KBM-7 (cell line): ENCODE data around the gene SLC37A1.
A peak's percentile ranks its signal among the peaks of the same experiment; 100 is the strongest.
"Not testable (repeated sequence)": the region's sequence is repeated elsewhere in the genome, so short reads cannot be mapped to it uniquely, and the experiment has no call there.

Experiments used
- DNase-seq: peaks from one replicate; pipeline ENCODE4 v3.0.0-alpha.2; 2015
- in situ Hi-C: fragments of 300-500 bp; cut with MboI; formaldehyde crosslinking; loops from 2 replicates; pipeline ENCODE4 v1.14.3; 2020; ENCODE audit warnings: low sequenced_read_pairs, low pct_unique_long_range_greater_than_20kb, mixed read lengths

The SLC37A1 gene

GRCh38 chr21:42513151-42513984 lies at the start of gene SLC37A1:
Gene SLC37A1 (plus strand): TSS chr21:42513852. CDS start chr21:42518455, 4,603 bp downstream.
- in situ Hi-C loops = no loop called here
- no peak for DNase-seq

DNA sequence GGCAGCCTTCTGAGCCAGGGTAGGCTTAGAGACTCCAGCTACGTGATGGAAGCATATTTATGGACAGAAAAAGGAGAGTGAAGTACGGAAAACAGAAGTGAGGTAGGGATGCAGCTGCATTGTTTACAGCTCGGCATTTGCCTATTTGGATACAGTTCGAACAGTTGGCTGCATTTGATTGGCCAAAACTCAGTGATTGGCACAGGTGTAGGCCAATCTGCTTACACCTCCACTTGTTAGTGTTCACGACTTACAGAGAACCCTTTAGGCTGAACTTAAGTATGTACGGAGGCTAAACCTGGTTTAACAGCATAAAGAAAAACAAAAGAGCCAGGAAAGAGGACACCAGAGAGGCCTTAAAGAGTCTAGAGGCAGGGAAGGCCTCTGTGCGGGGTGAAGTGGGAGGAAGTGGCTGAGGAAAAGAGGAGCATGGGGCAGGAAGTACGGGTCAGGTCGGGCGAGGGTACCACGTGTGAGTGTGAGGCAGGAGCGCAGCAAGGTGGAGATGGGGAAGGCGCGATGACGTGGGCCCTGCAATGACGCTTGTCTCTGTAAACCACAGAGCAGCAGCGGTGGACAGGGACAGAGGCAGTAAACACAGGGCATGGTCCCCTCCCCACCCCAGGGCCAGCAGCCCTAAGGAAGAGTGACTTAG lies 49.7 kb upstream of the SLC37A1 start:
- in situ Hi-C loops = no loop called here
- DNase-seq = peak; percentile 66

DNA sequence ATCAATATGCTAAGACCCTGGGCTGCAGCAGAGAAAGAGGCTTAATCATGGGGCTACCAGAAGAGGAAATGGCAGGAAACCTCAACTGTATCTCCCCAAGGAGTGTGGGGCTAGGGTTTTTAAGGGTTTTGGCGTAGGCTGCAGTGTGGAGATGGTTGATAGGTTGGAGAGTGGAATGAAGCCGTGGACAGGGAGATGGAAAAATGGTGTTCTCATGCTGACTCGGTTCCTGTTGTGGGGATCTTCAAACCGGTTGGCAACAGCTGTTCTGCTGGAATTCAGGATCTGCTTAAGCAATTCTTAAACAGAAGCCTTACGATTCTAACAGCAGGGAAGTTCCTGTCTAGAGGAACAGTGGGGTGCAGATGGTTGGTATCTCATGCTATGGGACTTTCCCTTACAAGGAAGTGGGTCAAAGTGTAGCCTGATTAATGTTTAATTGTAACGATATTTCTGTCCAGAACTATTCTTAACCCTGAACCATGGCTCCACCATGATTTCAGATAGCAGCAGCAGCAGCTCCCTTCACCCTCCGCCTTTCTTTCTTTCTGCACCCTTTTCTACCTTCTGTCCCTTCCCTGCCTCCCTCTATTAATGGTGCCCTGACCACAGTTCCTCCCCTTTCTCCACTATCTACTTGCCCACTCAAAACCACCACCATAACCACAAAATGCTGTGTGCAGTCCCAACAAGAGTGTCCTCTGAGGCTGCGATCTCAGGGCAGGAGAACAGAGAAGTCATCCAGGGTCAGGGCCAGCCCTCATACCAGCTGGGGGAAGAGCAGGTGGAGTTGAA lies 48.4 kb upstream of the SLC37A1 start:
- DNase-seq = peak; percentile 89
- in situ Hi-C loops = no loop called here

GRCh38 chr21:42465803-42466127 lies 47.9 kb upstream of the SLC37A1 start:
- in situ Hi-C loops = no loop called here
- DNase-seq = no peak

GRCh38 chr21:42466700-42467099 lies 47.0 kb upstream of the SLC37A1 start:
- DNase-seq = no peak
- in situ Hi-C loops = no loop called here

- DNase-seq = peak; percentile 83
- in situ Hi-C loops = no loop called here
These were observed 46.3 kb upstream of the SLC37A1 start for GRCh38 chr21:42467140-42467983.

DNA sequence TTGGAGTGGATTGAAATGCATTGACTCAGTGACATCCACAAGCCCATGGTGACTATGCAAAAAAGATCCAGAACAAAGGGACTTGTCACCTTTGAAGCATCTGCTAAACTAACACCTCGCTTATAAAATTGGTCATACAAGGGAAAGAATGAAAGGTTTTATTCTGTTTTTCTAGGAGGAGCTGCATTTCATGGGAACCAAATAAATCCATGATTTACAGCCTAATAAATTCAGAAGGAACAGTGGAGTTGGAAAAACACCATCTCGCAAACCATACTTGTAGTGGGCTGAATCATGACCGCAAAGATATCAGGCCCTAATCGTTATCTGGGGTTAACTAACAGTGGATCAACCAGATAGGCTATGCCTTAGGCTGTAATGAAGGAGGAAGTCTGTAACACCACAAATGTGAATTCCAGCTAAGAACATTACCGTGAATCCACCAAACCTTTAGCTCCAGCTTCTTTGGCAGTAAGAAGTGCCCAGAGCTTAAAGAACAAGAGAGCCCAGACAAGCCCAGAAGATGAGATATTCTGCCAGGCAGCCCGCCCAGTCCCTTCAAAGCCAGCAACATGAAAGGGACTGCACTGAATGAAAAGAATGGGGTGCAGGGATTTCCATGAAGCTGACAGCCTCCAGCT lies 45.0 kb upstream of the SLC37A1 start:
- no peak for DNase-seq

GRCh38 chr21:42469272-42469671 lies 44.4 kb upstream of the SLC37A1 start:
- no peak for DNase-seq
- in situ Hi-C loops = no loop called here

More for the DNA sequence above, 45.0 kb upstream of the SLC37A1 start:
- in situ Hi-C loops = no loop called here

DNA sequence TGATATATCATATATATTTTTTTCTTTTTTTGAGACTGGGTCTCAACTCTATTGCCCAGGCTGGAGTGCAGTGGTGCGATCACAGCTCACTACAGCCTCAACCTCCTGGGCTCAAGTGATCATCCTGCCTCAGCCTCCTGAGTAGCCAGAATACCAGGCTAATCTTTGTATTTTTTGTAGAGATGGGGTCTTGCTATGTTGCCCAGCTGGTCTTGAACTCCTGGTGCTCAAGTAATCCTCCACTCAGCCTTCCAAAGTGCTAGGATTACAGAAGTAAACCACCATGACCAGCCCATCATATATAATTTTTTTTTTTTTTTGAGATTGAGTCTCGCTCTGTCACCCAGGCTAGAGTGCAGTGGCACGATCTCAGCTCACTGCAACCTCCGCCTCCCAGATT lies 43.9 kb upstream of the SLC37A1 start:
- DNase-seq, in situ Hi-C loops: not testable (repeated sequence)

DNA sequence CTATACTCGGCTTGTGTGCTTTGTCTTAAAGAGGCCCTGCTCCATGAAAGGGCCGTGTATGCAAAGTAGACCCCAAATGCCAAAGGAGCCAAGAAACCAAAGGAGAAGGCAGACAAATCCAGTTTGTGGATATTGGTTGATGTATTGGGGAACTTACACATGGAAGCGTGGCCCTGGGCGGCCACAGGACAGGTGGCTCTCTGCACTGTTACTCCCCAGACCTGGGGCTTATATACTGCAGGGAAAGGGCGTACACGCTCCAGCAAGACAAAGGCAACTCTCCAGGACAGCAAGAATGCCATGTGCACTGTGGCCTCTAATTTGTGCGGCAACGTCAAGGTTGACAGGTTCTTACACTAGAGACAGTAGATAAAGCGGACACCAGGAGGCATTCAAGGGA lies 42.4 kb upstream of the SLC37A1 start:
- no peak for DNase-seq
- in situ Hi-C loops = no loop called here

- DNase-seq = no peak
- in situ Hi-C loops = no loop called here
These were observed 41.8 kb upstream of the SLC37A1 start for GRCh38 chr21:42471716-42472330.

GRCh38 chr21:42472521-42472920 lies 41.1 kb upstream of the SLC37A1 start:
- DNase-seq = no peak
- in situ Hi-C loops = no loop called here

DNA sequence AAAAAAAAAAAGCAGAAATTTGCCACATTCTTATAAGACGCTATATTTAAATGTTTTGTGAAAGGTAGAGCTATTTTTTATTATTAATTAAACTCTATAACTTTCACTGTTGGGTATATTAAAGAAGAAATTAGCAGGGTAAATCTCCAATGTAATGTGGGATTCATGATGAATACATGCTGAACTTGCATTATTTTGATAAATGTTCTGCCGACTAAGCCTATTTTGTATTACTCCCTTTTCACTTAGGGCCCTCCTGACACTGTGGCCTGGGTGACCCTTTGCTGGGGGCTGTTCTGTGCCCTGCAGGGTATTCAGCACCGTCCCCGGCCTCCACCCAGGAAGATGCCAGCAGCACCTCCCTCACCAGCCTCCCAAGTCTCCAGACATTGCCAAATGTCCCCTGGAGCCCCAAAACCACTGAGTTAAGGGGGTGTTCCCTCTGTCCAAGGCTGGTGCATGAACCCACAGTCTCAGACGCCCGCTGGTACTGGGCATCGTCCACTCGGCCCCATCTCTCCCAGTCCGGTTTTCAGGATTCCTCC lies 40.1 kb upstream of the SLC37A1 start:
- no peak for DNase-seq
- in situ Hi-C loops = no loop called here

- in situ Hi-C loops = no loop called here
- no peak for DNase-seq
These were observed 39.4 kb upstream of the SLC37A1 start for GRCh38 chr21:42474043-42474831.

DNA sequence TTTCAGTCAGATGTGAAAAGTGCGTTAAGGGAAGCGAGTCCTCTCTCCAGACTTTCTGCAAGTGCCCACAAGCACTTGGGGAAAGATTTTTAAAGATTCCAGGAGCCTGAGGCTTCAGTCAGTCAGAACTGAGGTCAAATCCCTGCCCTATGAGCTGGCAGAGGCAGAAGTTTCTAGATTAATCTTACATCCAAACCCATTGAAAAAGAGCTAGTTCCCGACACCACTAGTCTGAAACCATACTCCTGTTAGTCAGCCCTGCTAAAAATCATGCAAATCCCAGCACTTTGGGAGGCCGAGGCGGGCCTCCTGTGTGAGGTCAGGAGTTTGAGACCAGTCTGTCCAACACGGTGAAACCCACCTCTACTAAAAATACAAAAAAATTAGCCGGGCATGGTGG lies 38.6 kb upstream of the SLC37A1 start:
- in situ Hi-C loops = no loop called here
- DNase-seq = no peak

- DNase-seq = no peak
- in situ Hi-C loops = no loop called here
These were observed 37.9 kb upstream of the SLC37A1 start for GRCh38 chr21:42475526-42476387.
